A673 (cell line): ENCODE results near the gene VAMP7. TPM values are rescaled to one million over a fixed set of nuclear protein-coding genes. Genes with fewer than 3 reads are reported as not detected.

Source experiments
- BruUV-seq: library from RNA; stranded (reverse); fragments of 400-500 nt; replicated peaks from 2 replicates; lab custom pipeline; 2021; lab: Mats Ljungman, UMichigan
- CTCF ChIA-PET: fragments of 300-600 bp; sonication (Branson Sonifier 250); formaldehyde crosslinking; loops from one replicate; lab custom pipeline; 2022; ENCODE audit warnings: antibody characterized with exemption; lab: Charles Lee
- POLR2A ChIA-PET: fragments of 300-600 bp; sonication (Branson Sonifier 250); formaldehyde crosslinking; loops from one replicate; lab custom pipeline; 2022; ENCODE audit warnings: antibody characterized with exemption; ENCODE audit not compliant: low non-redundant PET; lab: Charles Lee
- DNase-seq: peaks from one replicate; pipeline ENCODE4 v3.0.0-alpha.2; 2015; ENCODE audit warnings: low spot score
- H3K27ac ChIP-seq: fragments of 200-600 bp; sonication (generic); 2 replicates; pipeline ENCODE4 v1.5.1; 2016; ENCODE audit warnings: mixed run types, low read depth, mild to moderate bottlenecking, mixed read lengths, antibody characterized with exemption, low read length; ENCODE audit not compliant: poor library complexity, severe bottlenecking
- H3K27me3 ChIP-seq: fragments of 200-600 bp; sonication (generic); replicated peaks from 2 replicates; pipeline ENCODE4 v1.6.1; 2017; ENCODE audit warnings: mixed run types, low read depth, mild to moderate bottlenecking, mixed read lengths, antibody characterized with exemption, low read length; ENCODE audit not compliant: insufficient read depth, poor library complexity
- H3K36me3 ChIP-seq: fragments of 200-600 bp; sonication (generic); 2 replicates; pipeline ENCODE4 v1.6.1; 2016; ENCODE audit warnings: mixed run types, mild to moderate bottlenecking, mixed read lengths, antibody characterized with exemption, low read length; ENCODE audit not compliant: insufficient read depth, poor library complexity, severe bottlenecking
- H3K4me1 ChIP-seq: fragments of 200-600 bp; sonication (generic); 2 replicates; pipeline ENCODE4 v1.6.1; 2017; ENCODE audit warnings: mixed run types, mild to moderate bottlenecking, mixed read lengths, antibody characterized with exemption, low read length; ENCODE audit not compliant: insufficient read depth, poor library complexity, severe bottlenecking
- H3K4me3 ChIP-seq: fragments of 200-600 bp; sonication (generic); 2 replicates; pipeline ENCODE4 v1.5.1; 2016; ENCODE audit warnings: low read depth, mixed run types, mild to moderate bottlenecking, mixed read lengths, low read length; ENCODE audit not compliant: poor library complexity, severe bottlenecking
- H3K9me3 ChIP-seq: fragments of 200-600 bp; sonication (generic); 2 replicates; pipeline ENCODE4 v1.6.1; 2016; ENCODE audit warnings: mixed run types, low read depth, mild to moderate bottlenecking, mixed read lengths, antibody characterized with exemption, low read length; ENCODE audit not compliant: poor library complexity, severe bottlenecking
- EZH2 ChIP-seq: fragments of 200-600 bp; sonication (generic); IDR thresholded peaks from 2 replicates; pipeline ENCODE4 v1.6.1; 2017; ENCODE audit warnings: borderline replicate concordance, low read depth, mild to moderate bottlenecking, mixed read lengths, antibody characterized with exemption, low read length; ENCODE audit not compliant: poor library complexity, severe bottlenecking
- intact Hi-C: fragments of 100-400 bp; cut with micrococcal nuclease; formaldehyde crosslinking; loops from one replicate; pipeline ENCODE4 v1.10.0; 2022; ENCODE audit not compliant: unreplicated experiment
- total RNA-seq: library from RNA; stranded (reverse); gene quantifications from 2 replicates; pipeline ENCODE4 v1.2.3, GENCODE V29; 2021
- TF ChIP-seq, protein P1 (sequence below): fragments of 300-800, 200-600 bp; sonication (generic); conservative IDR thresholded peaks from 2 replicates; pipeline ENCODE4 v1.5.1; 2017; ENCODE audit warnings: low read depth, mild to moderate bottlenecking, antibody characterized with exemption, low read length, moderate library complexity, mixed read lengths

Gene VAMP7
- total RNA-seq, 1 experiment from 2014 or later = 25.1 TPM

DNA sequence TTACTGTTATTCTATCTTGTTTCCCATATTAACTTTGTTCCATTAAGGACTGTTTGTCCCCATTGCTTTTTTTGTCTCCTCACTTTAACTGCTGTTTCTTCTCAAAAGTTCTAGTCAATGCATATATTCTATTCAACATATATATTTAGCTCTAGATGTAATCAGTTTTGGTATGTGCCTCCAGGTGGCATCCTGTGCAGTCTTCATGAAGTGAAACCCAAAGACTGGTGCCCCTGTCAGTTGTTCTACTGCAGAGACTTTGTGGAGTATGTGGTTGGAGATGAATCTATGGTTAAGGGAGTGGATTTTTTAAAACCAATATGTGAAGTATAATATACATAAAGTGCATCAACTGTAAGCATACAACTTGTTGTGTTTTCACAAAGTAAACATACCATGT, 57.0 kb downstream of the VAMP7 start:
- no peaks in the 10 kb centered on the region for H3K27me3 ChIP-seq
- no TSS peak for BruUV-seq
- peaks cover 5% of the 10 kb centered on the region for H3K9me3 ChIP-seq
- no peak overlapping the region for H3K4me3 ChIP-seq
- no peak for DNase-seq
- no peaks in the 10 kb centered on the region for H3K4me1 ChIP-seq
- TF ChIP-seq, protein P1, sequence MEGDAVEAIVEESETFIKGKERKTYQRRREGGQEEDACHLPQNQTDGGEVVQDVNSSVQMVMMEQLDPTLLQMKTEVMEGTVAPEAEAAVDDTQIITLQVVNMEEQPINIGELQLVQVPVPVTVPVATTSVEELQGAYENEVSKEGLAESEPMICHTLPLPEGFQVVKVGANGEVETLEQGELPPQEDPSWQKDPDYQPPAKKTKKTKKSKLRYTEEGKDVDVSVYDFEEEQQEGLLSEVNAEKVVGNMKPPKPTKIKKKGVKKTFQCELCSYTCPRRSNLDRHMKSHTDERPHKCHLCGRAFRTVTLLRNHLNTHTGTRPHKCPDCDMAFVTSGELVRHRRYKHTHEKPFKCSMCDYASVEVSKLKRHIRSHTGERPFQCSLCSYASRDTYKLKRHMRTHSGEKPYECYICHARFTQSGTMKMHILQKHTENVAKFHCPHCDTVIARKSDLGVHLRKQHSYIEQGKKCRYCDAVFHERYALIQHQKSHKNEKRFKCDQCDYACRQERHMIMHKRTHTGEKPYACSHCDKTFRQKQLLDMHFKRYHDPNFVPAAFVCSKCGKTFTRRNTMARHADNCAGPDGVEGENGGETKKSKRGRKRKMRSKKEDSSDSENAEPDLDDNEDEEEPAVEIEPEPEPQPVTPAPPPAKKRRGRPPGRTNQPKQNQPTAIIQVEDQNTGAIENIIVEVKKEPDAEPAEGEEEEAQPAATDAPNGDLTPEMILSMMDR = no peak
- TF ChIP-seq EZH2 = no peak
- H3K27ac ChIP-seq = no peak overlapping the region
- ChIA-PET POLR2A (no interaction called here), CTCF (no interaction called here)
- intact Hi-C loops = no loop called here
- no peaks in the 10 kb centered on the region for H3K36me3 ChIP-seq

GRCh38 chrX:155949098-155949497, 68.0 kb downstream of the VAMP7 start:
- ChIA-PET CTCF (no interaction called here), POLR2A (no interaction called here)
- Histone ChIP-seq H3K27me3 (no peaks in the 10 kb centered on the region), H3K4me1 (no peaks in the 10 kb centered on the region), H3K4me3 (no peak overlapping the region), H3K36me3 (no peaks in the 10 kb centered on the region), H3K27ac (no peak overlapping the region), H3K9me3 (no peaks in the 10 kb centered on the region)
- DNase-seq = no peak
- intact Hi-C loops = no loop called here
- no TSS peak for BruUV-seq
- TF ChIP-seq, protein P1 = no peak
- no peak for TF ChIP-seq EZH2

DNA sequence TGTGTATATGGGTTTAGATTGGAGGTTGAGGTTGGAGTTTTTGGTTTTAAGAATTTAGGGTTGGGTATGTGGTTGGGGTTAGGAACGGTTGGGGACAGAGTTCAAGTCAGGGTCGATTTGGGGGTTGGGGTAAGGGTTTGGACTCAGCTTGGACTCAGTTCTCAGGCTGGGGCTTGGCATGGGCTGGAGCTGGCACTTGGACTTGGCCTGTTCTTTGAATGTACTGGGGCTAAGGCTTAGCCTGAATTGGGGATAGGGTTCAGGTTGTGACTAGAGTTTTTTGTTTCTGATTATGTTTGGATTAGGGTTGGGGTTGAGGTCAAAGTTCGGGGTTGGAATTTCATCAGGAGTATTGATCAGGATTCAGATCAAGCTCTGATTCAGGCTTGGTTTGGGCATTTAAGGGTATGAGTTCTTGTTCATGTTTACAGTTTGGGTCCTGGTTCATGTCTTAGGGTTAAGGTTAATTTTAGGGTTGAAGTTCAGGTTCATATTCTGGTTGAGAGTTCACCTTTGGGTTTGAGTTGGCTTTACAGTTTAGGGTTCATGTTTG, 70.2 kb downstream of the VAMP7 start:
- Histone ChIP-seq H3K4me1 (no peaks in the 10 kb centered on the region), H3K27ac (no peak overlapping the region), H3K36me3 (no peaks in the 10 kb centered on the region), H3K9me3 (no peaks in the 10 kb centered on the region), H3K4me3 (no peak overlapping the region), H3K27me3 (no peaks in the 10 kb centered on the region)
- POLR2A ChIA-PET = no interaction called here
- TF ChIP-seq, protein P1 = no peak
- TF ChIP-seq EZH2 = no peak
- no TSS peak for BruUV-seq
- intact Hi-C loops = no loop called here
- CTCF ChIA-PET = no interaction called here
- no peak for DNase-seq
